Heart left ventricle (tissue), 16 donors: Measurements from ENCODE around the gene NCMAP. TPM values are rescaled to one million over a fixed set of nuclear protein-coding genes. Genes with fewer than 3 reads are reported as not detected.
"Not testable (repeated sequence)": the region's sequence is repeated elsewhere in the genome, so short reads cannot be mapped to it uniquely, and the experiment has no call there.

ENCODE experiments used
- ATAC-seq, 4 donors: fragments of 200-7000 bp; cut with Tn5 transposase; one replicate each; pipeline ENCODE4 v1.9.1; 2020 to 2022; ENCODE audit warnings: moderate library complexity in 4 of 4, mild to moderate bottlenecking in 3 of 4, moderate number of reproducible peaks in 1 of 4
- DNase-seq, 5 donors: peaks; one replicate each; pipeline ENCODE4 v3.0.0-alpha.2; 2020
- H3K27ac ChIP-seq, 12 donors: fragments of 200-600 bp; sonication (generic) in 4 of 12; one replicate each; pipeline versions ENCODE4 v1.5.0 to v1.8.0; 2016 to 2022; ENCODE audit warnings: mild to moderate bottlenecking in 2 of 12
- H3K27me3 ChIP-seq, 9 donors: fragments of 200-600 bp; sonication (generic) in 2 of 9; one replicate each; pipeline versions ENCODE4 v1.5.1 to v1.8.0; 2016 to 2022; ENCODE audit warnings: mild to moderate bottlenecking in 3 of 9
- H3K36me3 ChIP-seq, 9 donors: fragments of 200-600 bp; sonication (generic) in 2 of 9; one replicate each; pipeline versions ENCODE4 v1.5.0 to v1.8.0; 2018 to 2022; ENCODE audit warnings: mild to moderate bottlenecking in 2 of 9
- H3K4me1 ChIP-seq, 12 donors: fragments of 200-600 bp; sonication (generic) in 4 of 12; one replicate each; pipeline versions ENCODE4 v1.5.0 to v1.8.0; 2016 to 2022; ENCODE audit warnings: mild to moderate bottlenecking in 3 of 12
- H3K4me3 ChIP-seq, 12 donors: fragments of 200-600 bp; sonication (generic) in 4 of 12; one replicate each; pipeline versions ENCODE4 v1.5.0 to v1.8.0; 2017 to 2022; ENCODE audit warnings: mild to moderate bottlenecking in 9 of 12, moderate library complexity in 4 of 12
- H3K9me3 ChIP-seq, 12 donors: fragments of 200-600 bp; sonication (generic) in 4 of 12; one replicate each; pipeline versions ENCODE4 v1.5.0 to v1.8.0; 2016 to 2022; ENCODE audit warnings: mild to moderate bottlenecking in 1 of 12
- CTCF ChIP-seq, 12 donors: fragments of 200-600 bp; sonication (generic) in 4 of 12; IDR thresholded peaks; one replicate each; pipeline versions ENCODE4 v1.5.0 to v1.8.0; 2018 to 2022; ENCODE audit warnings: antibody characterized with exemption in 12 of 12, mild to moderate bottlenecking in 5 of 12
- POLR2A ChIP-seq, 2 donors: fragments of 450-650 bp; IDR thresholded peaks; one replicate each; pipeline ENCODE4 v1.6.1; 2017; ENCODE audit warnings: antibody characterized with exemption in 2 of 2, mild to moderate bottlenecking in 2 of 2, moderate library complexity in 2 of 2
- WGBS, 4 donors: extraction: QIAGEN DNeasy Blood & Tissue Kit in 2 of 4; methylation state at CpG; one replicate each; pipeline versions ENCODE4 v1.1.5 to v1.1.7; 2013 to 2018; 5-methylcytosine and 5-hydroxymethylcytosine counted together
- intact Hi-C, 10 donors: fragments of 100-400 bp; cut with DNase I; formaldehyde crosslinking; loops; one replicate each; pipeline versions ENCODE4 v1.11.1 to v1.14.2; 2022
- polyA plus RNA-seq, 2 donors: library from polyadenylated mRNA; stranded (reverse); fragments of 200-250 nt; gene quantifications; one replicate each; pipeline ENCODE4 v1.2.3, GENCODE V29; 2013
- total RNA-seq, 9 donors: library from RNA; depleted of rRNA in 2 of 9; stranded (reverse); fragments of >200 nt in 2 of 9; fragmentation: NEBNext Ultra II Directional in 3 of 9; extraction: Animal tissue kit (Norgen Biotek cat#: 25700) in 3 of 9; gene quantifications; one replicate each; pipeline versions ENCODE4 v1.1.0 to v1.2.4, GENCODE V29; 2016 to 2023
- donor health status: ischemic (EF 13 %, LVEDD 7.1; RV severe dilation, severe dysfunction).
- donor health status: healthy with polysubstance abuse.
- donor health status: DM: no; HTN: yes; CAD: no.
- donor health status: DM: no; HTN: no; CAD: no.
- donor health status: ischemic (EF 25% LVEDD 6.9; RV normal size, moderate dysfunction).
- donor health status: ischemic (EF 25% LVEDD 5.7; RV mildly dilated, moderate dysfunction).
- donor health status: healthy.
- donor health status: DM: yes; HTN: yes; CAD: no.
- donor health status: ischemic (EF 35%, LVEDD 5.7; RV mildly dilated, moderate dysfunction).
- donor health status: nonischemic (EF 11% LVEDD 7.7; RV severe dilation, severe dysfunction).
- donor health status: DM: yes; HTN: yes; CAD: no.
- donor health status: PGD.
- donor health status: ischemic (EF 29% LVEDD 5.4; RV normal size, mild dysfunction).
- donor health status: nonischemic (EF 23%, LVEDD 6.1; RV moderate dilation, normal function).

Gene NCMAP
- total and polyA plus RNA-seq, 11 donors: 0.08 to 0.29 (median 0.18) TPM; not detected in 5

DNA sequence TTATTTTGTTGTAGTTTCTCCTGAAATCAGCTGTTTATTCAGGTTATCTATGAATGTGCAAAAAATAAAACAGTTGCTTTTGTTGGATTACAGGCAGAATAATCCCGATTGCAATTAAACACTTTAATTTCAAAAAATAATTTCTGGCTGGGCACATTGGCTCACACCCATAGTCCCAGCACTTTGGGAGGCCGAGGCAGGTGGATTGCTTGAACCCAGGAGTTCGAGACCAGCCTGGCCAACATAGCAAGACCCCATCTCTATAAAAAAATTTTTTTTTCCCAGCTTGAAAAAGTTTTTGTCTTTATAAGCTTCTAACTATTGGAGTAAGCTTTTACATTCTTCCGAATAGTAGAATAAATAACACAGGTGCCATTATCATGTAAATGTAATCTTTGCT is 38.0 kb upstream of the NCMAP start:
- no peaks in the 10 kb centered on the region for H3K4me1 ChIP-seq
- 80 to 98% (median 94%) methylated on average over 4 of the region's 4 CpGs for WGBS, 4 donors

DNA sequence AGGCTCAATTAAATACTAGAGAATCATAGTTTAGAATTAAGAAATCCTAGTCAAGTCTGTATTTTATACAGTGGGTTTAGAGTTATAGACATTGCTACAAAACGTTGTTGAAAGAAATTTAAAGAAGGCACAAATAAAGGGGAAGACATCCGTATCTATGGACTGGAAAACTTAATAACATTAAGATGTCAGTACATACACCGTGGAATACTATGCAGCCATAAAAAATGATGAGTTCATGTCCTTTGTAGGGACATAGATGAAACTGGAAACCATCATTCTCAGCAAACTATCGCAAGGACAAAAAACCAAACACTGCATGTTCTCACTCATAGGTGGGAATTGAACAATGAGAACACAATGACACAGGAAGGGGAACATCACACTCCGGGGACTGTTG is 35.6 kb upstream of the NCMAP start:
- ATAC-seq, DNase-seq, H3K27ac ChIP-seq, intact Hi-C loops, H3K9me3 ChIP-seq, H3K4me1 ChIP-seq, H3K27me3 ChIP-seq, H3K4me3 ChIP-seq: not testable (repeated sequence)
- WGBS, 4 donors: 93 to 96% (median 95%) methylated on average over 5 of the region's 5 CpGs
- H3K36me3 ChIP-seq: peaks cover 0 to 11% (median 0%) of the 10 kb centered on the region in 9 donors

More for the DNA sequence above, 38.0 kb upstream of the NCMAP start:
- ATAC-seq (no peak), DNase-seq (no peak)
- Histone ChIP-seq H3K27me3 (no peaks in the 10 kb centered on the region), H3K9me3 (no peaks in the 10 kb centered on the region), H3K4me3 (no peak overlapping the region), H3K36me3 (peaks cover 0 to 8% (median 0%) of the 10 kb centered on the region in 9 donors), H3K27ac (no peak overlapping the region)
- intact Hi-C loops: no loop called here
- TF ChIP-seq CTCF (IDR thresholded peaks at IDR 0.05) (no peak), POLR2A (IDR thresholded peaks at IDR 0.05) (no peak)

GRCh38 chr1:24525606-24526005 is 30.3 kb upstream of the NCMAP start:
- peaks cover 0 to 3% (median 0%) of the 10 kb centered on the region in 9 donors for H3K36me3 ChIP-seq
- 72 to 93% (median 80%) methylated on average over 6 of the region's 6 CpGs for WGBS, 4 donors
- H3K27ac ChIP-seq: no peak overlapping the region
- TF ChIP-seq CTCF (IDR thresholded peaks at IDR 0.05) (no peak), POLR2A (IDR thresholded peaks at IDR 0.05) (no peak)
- intact Hi-C loops: loop anchor here in 3 of 10 donors (5.0 kb wide), 2 partner anchors 108 to 323 kb away; partner anchors contain the start of gene NIPAL3 (in 1 of the 3)
- H3K4me1 ChIP-seq: no peaks in the 10 kb centered on the region
- DNase-seq (no peak), ATAC-seq (no peak)
- H3K4me3 ChIP-seq: no peak overlapping the region
- no peaks in the 10 kb centered on the region for H3K27me3 ChIP-seq
- H3K9me3 ChIP-seq: no peaks in the 10 kb centered on the region

DNA sequence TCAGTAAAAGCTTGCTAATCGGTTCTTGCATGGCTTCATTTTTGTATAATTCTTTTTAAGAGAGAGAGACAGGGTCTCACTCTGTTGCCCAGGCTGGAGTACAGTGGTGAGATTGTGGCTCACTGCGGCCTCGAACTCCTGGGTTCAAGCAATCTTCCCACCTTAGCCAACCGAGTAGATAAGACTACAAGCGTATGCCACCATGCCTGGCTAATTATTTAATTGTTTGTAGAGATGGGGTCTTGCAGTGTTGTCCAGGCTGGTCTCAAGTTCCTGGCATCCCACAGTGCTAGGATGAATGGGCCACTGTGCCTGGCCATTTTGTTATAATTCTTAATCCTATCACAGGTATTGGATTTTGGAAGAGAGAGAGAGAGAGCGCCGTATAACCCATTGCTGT is 29.8 kb upstream of the NCMAP start:
- intact Hi-C loops: loop anchor here in 3 of 10 donors (5.0 kb wide), 2 partner anchors 109 to 324 kb away; partner anchors contain the start of gene NIPAL3 (in 1 of the 3)
- no peak for TF ChIP-seq CTCF (IDR thresholded peaks at IDR 0.05)
- no peak for TF ChIP-seq POLR2A (IDR thresholded peaks at IDR 0.05)
- Histone ChIP-seq H3K4me3 (no peak overlapping the region), H3K36me3 (peaks cover 0 to 3% (median 0%) of the 10 kb centered on the region in 9 donors), H3K27ac (no peak overlapping the region), H3K9me3 (no peaks in the 10 kb centered on the region), H3K27me3 (no peaks in the 10 kb centered on the region), H3K4me1 (no peaks in the 10 kb centered on the region)
- ATAC-seq (no peak), DNase-seq (no peak)
- 79 to 87% (median 84%) methylated on average over 7 of the region's 7 CpGs for WGBS, 4 donors
